Activated T-helper 1 cell treated with anti-CD3 and anti-CD28 coated beads, Interleukin-12 subunit alpha, Interleukin-12 subunit beta, Interleukin-2, Interleukin-4 antibody, amounts not matched to agents 30 ng/mL and 10 ng/mL and 1 ng/mL, durations not matched to agents 14 hours and 24 hours and 36 hours (primary cell): ENCODE results near the gene CDH23. TPM values are rescaled to one million over a fixed set of nuclear protein-coding genes. Genes with fewer than 3 reads are reported as not detected.

Experiments
- DNase-seq: peaks from one replicate; pipeline ENCODE4 v3.0.0; 2021; ENCODE audit warnings: low spot score
- H3K27ac Mint-ChIP-seq: one replicate; pipeline ENCODE4 v1.8.0; 2021; ENCODE audit warnings: mild to moderate bottlenecking, mixed read lengths
- H3K27me3 Mint-ChIP-seq: one replicate; pipeline ENCODE4 v1.8.0; 2022; ENCODE audit warnings: mild to moderate bottlenecking, moderate library complexity, mixed read lengths; ENCODE audit not compliant: insufficient read depth
- H3K36me3 Mint-ChIP-seq: one replicate; pipeline ENCODE4 v1.8.0; 2021; ENCODE audit warnings: low read depth, mixed read lengths
- H3K4me1 Mint-ChIP-seq: one replicate; pipeline ENCODE4 v1.8.0; 2021; ENCODE audit warnings: low read depth, mixed read lengths
- H3K4me3 Mint-ChIP-seq: one replicate; pipeline ENCODE4 v1.8.0; 2021; ENCODE audit warnings: mild to moderate bottlenecking, moderate library complexity, mixed read lengths
- H3K9me3 Mint-ChIP-seq: one replicate; pipeline ENCODE4 v1.8.0; 2021; ENCODE audit warnings: mixed read lengths
- intact Hi-C: fragments of 100-400 bp; cut with micrococcal nuclease; formaldehyde crosslinking; loops from one replicate; pipeline ENCODE4 v1.15.1; 2024
- total RNA-seq: library from RNA; stranded (reverse); gene quantifications from 2 replicates; pipeline ENCODE4 v1.2.3, GENCODE V29; 2022

Gene CDH23
- total RNA-seq, 1 donor from 2014 or later: 0.57 TPM

- H3K27ac Mint-ChIP-seq: no peak overlapping the region
- no peak overlapping the region for H3K4me3 Mint-ChIP-seq
- intact Hi-C loops: no loop called here
- H3K36me3 Mint-ChIP-seq: no peaks in the 10 kb centered on the region
- H3K27me3 Mint-ChIP-seq: no peaks in the 10 kb centered on the region
- no peak for DNase-seq
- H3K4me1 Mint-ChIP-seq: no peaks in the 10 kb centered on the region
- H3K9me3 Mint-ChIP-seq: no peaks in the 10 kb centered on the region
These were observed 461.5 kb downstream of the CDH23 start for GRCh38 chr10:71857934-71858890.

GRCh38 chr10:71860243-71861029, 463.7 kb downstream of the CDH23 start:
- Mint-ChIP-seq H3K4me1 (no peaks in the 10 kb centered on the region), H3K27me3 (no peaks in the 10 kb centered on the region), H3K36me3 (no peaks in the 10 kb centered on the region), H3K4me3 (no peak overlapping the region), H3K27ac (peak overlapping the region; percentile 54), H3K9me3 (no peaks in the 10 kb centered on the region)
- no peak for DNase-seq
- intact Hi-C loops: no loop called here

- Mint-ChIP-seq H3K4me1 (no peaks in the 10 kb centered on the region), H3K27ac (no peak overlapping the region), H3K27me3 (peaks cover 2% of the 10 kb centered on the region), H3K9me3 (no peaks in the 10 kb centered on the region), H3K36me3 (no peaks in the 10 kb centered on the region), H3K4me3 (no peak overlapping the region)
- DNase-seq: no peak
- intact Hi-C loops: no loop called here
These were observed 466.5 kb downstream of the CDH23 start for GRCh38 chr10:71863203-71863602.

- H3K4me1 Mint-ChIP-seq: no peaks in the 10 kb centered on the region
- no peaks in the 10 kb centered on the region for H3K9me3 Mint-ChIP-seq
- intact Hi-C loops: no loop called here
- H3K27ac Mint-ChIP-seq: no peak overlapping the region
- DNase-seq: no peak
- H3K27me3 Mint-ChIP-seq: peaks cover 2% of the 10 kb centered on the region
- no peak overlapping the region for H3K4me3 Mint-ChIP-seq
- H3K36me3 Mint-ChIP-seq: no peaks in the 10 kb centered on the region
These were observed 468.2 kb downstream of the CDH23 start for GRCh38 chr10:71864911-71865361.

Other genes with a start within 250 kb of the CDH23 start
- 0.07 and 0.10 TPM in 2 replicates for gene UNC5B, start 184.3 kb upstream of the CDH23 start, total RNA-seq
- gene SLC29A3, start 77.7 kb upstream of the CDH23 start, total RNA-seq: 6.6 and 6.8 TPM in 2 replicates